T-helper 1 cell treated with Interleukin-12 subunit alpha and Interleukin-12 subunit beta and Interleukin-4 antibody, amounts not matched to agents 30 μg/mL and 1 μg/mL, for 36 hours (primary cell): Measurements from ENCODE around the gene KRTAP4-6.
"Not testable (repeated sequence)": the region's sequence is repeated elsewhere in the genome, so short reads cannot be mapped to it uniquely, and the experiment has no call there.

Source experiments
- H3K27ac Mint-ChIP-seq: one replicate; pipeline ENCODE4 v1.8.0; 2021; ENCODE audit warnings: mild to moderate bottlenecking, mixed read lengths
- H3K27me3 Mint-ChIP-seq: one replicate; pipeline ENCODE4 v1.8.0; 2021; ENCODE audit warnings: low read depth, mixed read lengths
- H3K36me3 Mint-ChIP-seq: one replicate; pipeline ENCODE4 v1.8.0; 2021; ENCODE audit warnings: low read depth, mixed read lengths
- H3K4me1 Mint-ChIP-seq: one replicate; pipeline ENCODE4 v1.8.0; 2021; ENCODE audit warnings: low read depth, mixed read lengths
- H3K4me3 Mint-ChIP-seq: one replicate; pipeline ENCODE4 v1.8.0; 2021; ENCODE audit warnings: mild to moderate bottlenecking, moderate library complexity, mixed read lengths
- H3K9me3 Mint-ChIP-seq: one replicate; pipeline ENCODE4 v1.8.0; 2021; ENCODE audit warnings: mixed read lengths

KRTAP4-6 gene

DNA sequence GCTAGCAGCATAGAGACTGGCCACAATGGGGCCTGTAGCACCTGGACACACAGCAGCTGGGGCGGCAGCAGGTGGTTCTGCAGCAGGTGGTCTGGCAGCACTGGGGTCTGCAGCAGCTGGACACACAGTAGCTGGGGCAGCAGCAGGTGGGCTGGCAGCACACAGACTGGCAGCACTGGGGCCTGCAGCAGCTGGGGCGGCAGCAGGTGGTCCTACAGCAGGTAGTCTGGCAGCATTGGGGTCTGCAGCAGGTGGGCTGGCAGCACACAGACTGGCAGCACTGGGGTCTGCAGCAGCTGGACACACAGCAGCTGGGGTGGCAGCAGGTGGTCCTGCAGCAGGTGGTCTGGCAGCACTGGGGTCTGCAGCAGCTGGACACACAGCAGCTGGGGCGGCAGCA is 19.8 kb upstream of the KRTAP4-6 start:
- not testable (repeated sequence) for H3K36me3 Mint-ChIP-seq, H3K4me3 Mint-ChIP-seq, H3K27ac Mint-ChIP-seq, H3K9me3 Mint-ChIP-seq, H3K4me1 Mint-ChIP-seq
- peaks cover 12% of the 10 kb centered on the region for H3K27me3 Mint-ChIP-seq

DNA sequence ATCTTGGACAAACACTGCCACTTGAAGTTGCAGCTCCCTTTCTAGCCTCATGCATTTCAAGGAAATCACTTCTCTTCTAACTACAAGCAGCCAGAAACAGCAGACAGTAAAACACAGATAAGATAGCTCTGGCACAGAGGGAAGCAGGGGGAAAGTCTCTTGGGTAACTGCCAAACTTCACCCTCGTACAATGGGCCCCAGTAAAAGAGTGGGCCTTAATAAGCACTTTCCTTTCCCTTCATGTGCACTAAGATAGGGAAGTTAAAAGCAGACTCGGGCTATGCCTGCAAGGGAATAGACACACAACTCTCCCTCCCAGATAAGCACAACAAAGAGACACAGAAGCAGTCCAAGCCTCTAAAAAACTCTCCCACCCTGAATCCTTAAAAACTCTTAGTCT is 13.5 kb upstream of the KRTAP4-6 start:
- Mint-ChIP-seq H3K4me1 (no peaks in the 10 kb centered on the region), H3K9me3 (no peaks in the 10 kb centered on the region), H3K36me3 (no peaks in the 10 kb centered on the region), H3K27me3 (peaks cover 15% of the 10 kb centered on the region), H3K4me3 (no peak overlapping the region), H3K27ac (no peak overlapping the region)

DNA sequence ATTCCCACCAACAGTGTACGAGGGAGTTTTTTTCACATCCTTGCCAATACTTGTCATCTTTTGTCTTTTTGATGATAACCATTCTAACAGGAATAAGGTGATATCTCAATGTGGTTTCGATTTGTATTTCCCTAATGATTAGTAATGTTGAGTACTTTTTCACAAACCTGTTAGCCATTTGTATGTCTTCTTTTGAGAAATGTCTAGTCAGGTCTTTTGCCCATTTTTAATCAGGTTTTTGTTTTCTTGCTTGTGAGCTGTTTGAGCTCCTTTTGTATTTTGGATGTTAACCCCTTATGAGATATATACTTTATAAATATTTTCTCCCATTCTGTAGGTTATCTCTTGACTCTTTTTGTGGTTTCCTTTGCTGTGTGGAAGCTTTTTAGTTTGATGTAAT is 11.2 kb upstream of the KRTAP4-6 start:
- H3K36me3 Mint-ChIP-seq: no peaks in the 10 kb centered on the region
- H3K4me3 Mint-ChIP-seq: no peak overlapping the region
- no peak overlapping the region for H3K27ac Mint-ChIP-seq
- H3K27me3 Mint-ChIP-seq: peaks cover 14% of the 10 kb centered on the region
- H3K9me3 Mint-ChIP-seq: no peaks in the 10 kb centered on the region
- H3K4me1 Mint-ChIP-seq: no peaks in the 10 kb centered on the region

DNA sequence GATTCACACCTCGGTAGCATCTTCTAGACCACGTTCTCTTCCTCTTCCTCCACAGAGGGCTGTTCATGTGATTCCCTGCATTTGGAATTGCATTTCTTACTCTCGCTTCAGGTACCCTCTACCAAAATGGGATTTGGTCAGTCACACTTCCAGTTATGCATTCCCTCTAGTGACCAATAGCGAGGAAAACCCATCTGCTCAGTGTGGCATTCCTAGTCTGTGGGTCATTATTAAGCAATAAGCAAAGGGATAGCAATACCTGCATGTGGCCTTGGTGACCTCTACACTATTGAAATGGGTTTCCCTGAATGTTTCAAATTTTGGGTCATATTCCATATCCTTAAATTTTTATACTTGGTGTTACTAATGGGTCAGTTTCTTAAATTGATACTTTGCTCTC is 9.7 kb upstream of the KRTAP4-6 start:
- no peaks in the 10 kb centered on the region for H3K4me1 Mint-ChIP-seq
- no peaks in the 10 kb centered on the region for H3K36me3 Mint-ChIP-seq
- H3K4me3 Mint-ChIP-seq: no peak overlapping the region
- H3K27ac Mint-ChIP-seq: no peak overlapping the region
- H3K9me3 Mint-ChIP-seq: no peaks in the 10 kb centered on the region
- H3K27me3 Mint-ChIP-seq: peaks cover 6% of the 10 kb centered on the region

DNA sequence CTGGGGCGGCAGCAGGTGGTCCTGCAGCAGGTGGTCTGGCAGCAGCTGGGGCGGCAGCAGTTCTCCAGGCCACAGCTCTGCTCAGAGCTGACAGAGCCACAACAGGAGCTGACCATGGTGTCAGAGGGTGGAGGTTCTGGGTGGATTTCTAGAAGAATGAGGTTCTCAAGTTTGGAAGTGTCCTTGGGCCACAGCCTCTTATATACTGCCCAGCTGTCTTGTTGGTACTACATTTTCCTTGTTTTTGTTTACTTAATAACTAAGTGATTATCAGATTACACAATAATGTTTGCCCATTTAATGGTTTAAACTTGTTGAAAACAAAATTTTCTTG is 9.3 kb upstream of the KRTAP4-6 start, which contains the start of gene KRTAP4-5:
Gene KRTAP4-5, minus strand, starts transcription at position 174 of the 334 bp plus-strand sequence. Its CDS starts 58 bp downstream, at position 116.
- no peaks in the 10 kb centered on the region for H3K9me3 Mint-ChIP-seq
- H3K4me1 Mint-ChIP-seq: no peaks in the 10 kb centered on the region
- no peak within 1 kb of the TSS for H3K27ac Mint-ChIP-seq
- H3K4me3 Mint-ChIP-seq: no peak within 1 kb of the TSS
- H3K27me3 Mint-ChIP-seq: peaks cover 7% of the 10 kb centered on the region
- no peaks in the 10 kb centered on the region for H3K36me3 Mint-ChIP-seq

DNA sequence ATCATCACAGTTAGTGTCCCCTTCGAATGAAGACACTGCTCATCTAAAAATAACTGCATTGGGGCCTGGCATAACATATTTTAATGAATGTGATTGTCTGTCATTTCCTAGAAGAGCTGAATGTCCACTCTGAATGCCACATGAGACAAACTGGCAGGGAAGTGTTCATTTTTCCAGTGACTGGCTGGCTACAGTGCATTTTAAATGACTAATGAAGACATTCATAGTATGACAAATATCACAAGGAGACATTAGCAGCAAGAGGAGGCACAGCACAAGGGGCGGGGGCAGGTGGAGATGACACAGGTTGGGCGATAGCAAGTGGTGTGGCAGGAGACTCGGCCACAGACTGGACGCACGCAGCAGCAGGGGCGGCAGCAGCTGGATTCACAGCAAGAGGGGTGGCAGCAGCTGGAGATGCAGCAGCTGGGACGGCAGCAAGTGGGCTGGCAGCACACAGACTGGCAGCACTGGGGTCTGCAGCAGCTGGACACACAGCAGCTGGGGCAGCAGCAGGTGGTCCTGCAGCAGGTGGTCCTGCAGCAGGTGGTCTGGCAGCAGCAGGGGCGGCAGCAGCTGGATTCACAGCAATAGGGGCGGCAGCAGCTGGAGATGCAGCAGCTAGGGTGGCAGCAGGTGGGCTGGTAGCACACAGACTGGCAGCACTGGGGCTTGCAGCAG is 8.8 kb upstream of the KRTAP4-6 start:
- H3K27ac Mint-ChIP-seq, H3K9me3 Mint-ChIP-seq, H3K4me1 Mint-ChIP-seq, H3K36me3 Mint-ChIP-seq, H3K4me3 Mint-ChIP-seq, H3K27me3 Mint-ChIP-seq: not testable (repeated sequence)

DNA sequence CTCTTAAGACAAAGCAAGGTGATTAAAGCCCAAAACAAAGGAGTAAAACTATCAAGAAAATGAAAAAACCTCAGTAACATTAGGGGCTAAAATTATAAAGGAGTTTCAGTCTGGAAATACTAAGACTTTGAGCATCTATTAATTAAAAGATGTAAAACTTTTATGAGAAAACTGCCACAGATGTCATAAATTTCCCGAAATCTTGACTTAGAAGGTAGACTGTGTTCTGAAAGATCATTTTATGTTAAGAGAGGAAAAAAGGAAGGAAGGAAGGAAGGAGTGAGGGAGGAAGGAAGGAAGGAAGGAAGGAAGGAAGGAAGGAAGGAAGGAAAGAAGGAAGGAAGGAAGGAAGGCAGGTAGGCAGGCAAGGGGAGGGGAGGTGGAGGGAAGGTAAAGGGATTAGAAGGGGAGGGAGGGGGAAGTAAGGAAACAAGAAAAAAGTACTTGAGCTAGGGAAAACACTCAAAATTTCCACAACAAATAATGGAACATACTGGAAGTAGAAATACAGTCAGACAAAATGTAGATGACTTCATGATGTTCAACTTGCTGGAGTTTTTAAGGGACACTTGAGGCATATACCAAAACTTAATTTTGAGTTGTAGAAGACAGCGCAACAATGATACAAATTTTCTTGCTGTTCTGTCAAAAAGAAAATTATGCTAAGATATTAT is 7.3 kb upstream of the KRTAP4-6 start:
- H3K4me3 Mint-ChIP-seq: no peak overlapping the region
- no peak overlapping the region for H3K27ac Mint-ChIP-seq
- H3K36me3 Mint-ChIP-seq: no peaks in the 10 kb centered on the region
- no peaks in the 10 kb centered on the region for H3K4me1 Mint-ChIP-seq
- peaks cover 10% of the 10 kb centered on the region for H3K9me3 Mint-ChIP-seq
- H3K27me3 Mint-ChIP-seq: peaks cover 4% of the 10 kb centered on the region

DNA sequence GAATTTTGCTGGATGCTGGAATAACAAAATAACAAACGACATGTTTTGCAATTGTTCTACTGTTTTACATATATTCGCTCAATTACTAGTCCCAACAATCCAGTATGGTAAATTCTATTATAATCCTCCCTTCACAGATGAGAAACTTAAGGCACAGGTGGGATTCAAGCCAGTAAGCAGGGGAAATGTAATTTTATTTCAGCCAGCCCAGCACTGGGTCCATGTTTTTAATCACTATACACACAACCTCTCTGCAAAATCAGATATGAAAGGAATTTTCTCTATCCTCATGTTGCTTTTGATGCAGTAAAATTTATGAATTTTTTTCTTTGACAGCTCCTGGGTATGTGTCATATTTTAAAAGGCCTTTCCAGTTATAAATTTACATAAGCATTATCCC is 4.9 kb upstream of the KRTAP4-6 start:
- peaks cover 4% of the 10 kb centered on the region for H3K27me3 Mint-ChIP-seq
- H3K36me3 Mint-ChIP-seq: no peaks in the 10 kb centered on the region
- H3K4me1 Mint-ChIP-seq: no peaks in the 10 kb centered on the region

DNA sequence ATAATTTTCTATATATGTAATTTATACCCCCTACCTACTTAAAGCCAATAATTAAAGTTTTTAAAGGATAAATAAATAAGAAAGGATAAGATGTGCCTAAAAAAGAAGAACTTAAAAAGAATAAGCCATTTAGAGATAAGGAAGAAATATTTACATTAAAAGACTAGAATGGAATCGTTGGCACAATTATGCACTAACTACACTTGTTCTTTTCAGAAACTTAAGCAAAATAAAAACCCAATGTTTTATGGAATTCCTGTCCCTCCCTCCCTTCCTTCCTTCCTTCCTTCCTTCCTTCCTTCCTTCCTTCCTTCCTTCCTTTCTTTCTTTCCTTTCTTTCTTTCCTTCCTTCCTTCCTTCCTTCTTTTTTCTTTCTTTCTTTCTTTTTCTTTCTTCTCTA is 4.5 kb upstream of the KRTAP4-6 start:
- Mint-ChIP-seq H3K36me3 (no peaks in the 10 kb centered on the region), H3K4me1 (no peaks in the 10 kb centered on the region), H3K9me3 (peaks cover 23% of the 10 kb centered on the region), H3K4me3 (no peak overlapping the region), H3K27ac (no peak overlapping the region), H3K27me3 (peaks cover 4% of the 10 kb centered on the region)

More for the DNA sequence above, 4.9 kb upstream of the KRTAP4-6 start:
- no peak overlapping the region for H3K27ac Mint-ChIP-seq
- peaks cover 23% of the 10 kb centered on the region for H3K9me3 Mint-ChIP-seq
- no peak overlapping the region for H3K4me3 Mint-ChIP-seq

DNA sequence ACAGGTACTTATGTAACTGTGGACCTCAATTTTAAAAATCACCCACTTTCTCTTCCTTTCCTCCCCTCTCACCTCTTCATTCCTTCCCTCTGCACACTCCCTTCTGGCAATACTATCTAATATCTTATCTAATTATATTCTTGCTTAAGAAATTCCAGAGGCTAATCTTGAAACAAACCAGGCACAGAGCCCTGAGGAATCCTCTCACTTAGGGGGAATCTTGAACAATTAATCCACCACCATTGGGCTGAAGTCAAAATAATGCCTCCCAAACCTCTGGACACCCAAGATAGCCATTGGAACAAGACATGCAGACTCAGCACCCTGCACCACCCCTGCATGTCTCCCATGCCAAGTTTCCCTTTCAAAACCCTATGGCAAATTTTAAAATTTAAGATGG is 1.0 kb upstream of the KRTAP4-6 start:
- H3K9me3 Mint-ChIP-seq: peaks cover 31% of the 10 kb centered on the region
- H3K27ac Mint-ChIP-seq: no peak overlapping the region
- H3K4me3 Mint-ChIP-seq: no peak overlapping the region
- H3K36me3 Mint-ChIP-seq: peaks cover 2% of the 10 kb centered on the region
- H3K27me3 Mint-ChIP-seq: peaks cover 4% of the 10 kb centered on the region
- H3K4me1 Mint-ChIP-seq: no peaks in the 10 kb centered on the region

DNA sequence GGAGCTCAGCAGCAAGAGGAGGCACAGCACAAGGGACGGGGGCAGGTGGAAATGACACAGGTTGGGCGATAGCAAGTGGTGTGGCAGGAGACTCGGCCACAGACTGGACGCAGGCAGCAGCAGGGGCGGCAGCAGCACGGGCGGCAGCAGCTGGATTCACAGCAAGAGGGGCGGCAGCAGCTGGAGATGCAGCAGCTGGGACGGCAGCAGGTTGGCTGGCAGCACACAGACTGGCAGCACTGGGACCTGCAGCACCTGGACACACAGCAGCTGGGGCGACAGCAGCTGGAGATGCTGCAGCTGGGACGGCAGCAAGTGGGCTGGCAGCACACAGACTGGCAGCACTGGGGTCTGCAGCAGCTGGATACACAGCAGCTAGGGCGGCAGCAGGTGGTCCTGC is 479 bp downstream of the KRTAP4-6 start:
- not testable (repeated sequence) for H3K36me3 Mint-ChIP-seq, H3K27me3 Mint-ChIP-seq, H3K4me1 Mint-ChIP-seq, H3K4me3 Mint-ChIP-seq, H3K27ac Mint-ChIP-seq
- H3K9me3 Mint-ChIP-seq: peaks cover 31% of the 10 kb centered on the region

DNA sequence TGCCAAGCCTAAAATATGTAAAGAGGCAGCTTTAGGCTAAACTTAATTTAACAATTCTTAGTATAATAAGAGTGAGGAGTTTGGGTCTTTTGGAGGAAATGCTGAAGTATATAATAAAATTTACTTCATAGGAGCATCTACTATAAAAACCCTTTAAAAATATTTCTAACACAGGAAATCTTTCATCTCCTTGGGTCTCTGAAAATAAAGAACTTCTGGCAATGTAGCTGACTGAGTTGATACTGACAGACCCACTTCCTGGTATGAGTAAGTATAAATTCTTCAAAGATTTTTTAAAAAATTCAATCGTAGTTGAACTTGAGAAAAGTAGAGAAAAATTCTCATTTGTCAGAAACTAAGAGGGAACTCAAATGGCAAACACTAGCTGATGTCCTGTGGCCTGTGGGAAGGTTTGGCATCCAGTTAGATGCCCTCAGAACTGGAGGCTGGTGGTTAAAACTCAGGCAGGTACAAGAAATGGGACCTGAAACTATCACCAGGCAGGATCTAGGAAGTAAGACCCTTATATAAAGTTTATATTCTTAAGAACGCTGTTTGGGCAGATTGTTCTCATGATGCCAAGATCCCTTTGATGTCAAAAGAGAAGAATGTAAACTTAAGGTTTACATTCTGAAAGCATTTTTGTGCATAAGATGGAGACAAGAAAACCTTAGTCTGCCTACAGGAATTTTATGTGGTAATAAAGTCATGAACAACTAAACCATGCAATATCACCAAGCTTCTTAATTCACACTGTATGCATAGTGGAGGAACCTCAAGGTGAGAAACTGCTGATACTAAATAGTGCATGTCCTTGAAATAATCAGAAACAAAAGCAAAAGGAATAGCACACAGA is 6.2 kb downstream of the KRTAP4-6 start:
- no peak overlapping the region for H3K27ac Mint-ChIP-seq
- H3K27me3 Mint-ChIP-seq: peaks cover 2% of the 10 kb centered on the region
- peaks cover 4% of the 10 kb centered on the region for H3K9me3 Mint-ChIP-seq
- H3K4me3 Mint-ChIP-seq: no peak overlapping the region
- H3K36me3 Mint-ChIP-seq: no peaks in the 10 kb centered on the region
- H3K4me1 Mint-ChIP-seq: no peaks in the 10 kb centered on the region

DNA sequence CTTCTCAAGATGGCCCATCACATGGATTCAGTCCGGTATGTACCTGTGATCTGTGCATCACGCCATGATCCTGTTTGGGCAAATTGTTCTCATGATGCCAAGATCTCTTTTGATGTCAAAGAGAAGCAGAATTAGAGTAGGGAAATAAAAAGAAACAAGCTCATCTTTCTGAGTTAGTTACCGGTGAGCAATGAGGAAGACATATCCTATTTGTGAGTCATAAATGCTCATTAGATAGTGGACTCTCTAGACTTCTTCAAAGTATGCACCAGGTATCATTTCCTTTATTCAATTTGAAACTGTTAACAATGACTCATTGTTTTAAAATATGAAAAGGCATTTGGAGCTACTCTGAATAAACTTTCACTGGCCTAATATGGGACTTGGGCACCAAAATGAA is 8.4 kb downstream of the KRTAP4-6 start:
- no peak overlapping the region for H3K27ac Mint-ChIP-seq
- no peaks in the 10 kb centered on the region for H3K36me3 Mint-ChIP-seq
- no peak overlapping the region for H3K4me3 Mint-ChIP-seq
- no peaks in the 10 kb centered on the region for H3K9me3 Mint-ChIP-seq
- no peaks in the 10 kb centered on the region for H3K4me1 Mint-ChIP-seq
- H3K27me3 Mint-ChIP-seq: peaks cover 5% of the 10 kb centered on the region

DNA sequence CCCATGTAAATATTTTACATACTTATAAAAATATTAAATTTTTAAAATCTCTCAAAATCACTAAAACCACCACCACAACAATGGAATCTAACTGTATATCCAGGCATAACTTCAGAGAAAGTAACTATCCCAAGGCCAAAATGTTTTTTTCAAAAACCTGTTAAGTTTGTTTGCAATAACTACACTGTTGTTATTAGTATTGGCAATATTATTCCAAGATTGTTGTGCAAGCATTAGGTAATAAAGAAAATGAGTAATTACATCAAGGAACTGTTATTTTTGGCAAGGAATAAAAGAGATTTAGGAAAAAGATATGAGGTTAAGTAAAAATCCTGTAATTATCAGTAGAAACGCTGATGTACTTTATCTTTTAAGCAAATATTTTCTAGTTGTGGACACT is 13.0 kb downstream of the KRTAP4-6 start:
- Mint-ChIP-seq H3K4me1 (no peaks in the 10 kb centered on the region), H3K27me3 (peaks cover 19% of the 10 kb centered on the region), H3K4me3 (no peak overlapping the region), H3K27ac (no peak overlapping the region), H3K36me3 (no peaks in the 10 kb centered on the region), H3K9me3 (peaks cover 4% of the 10 kb centered on the region)

DNA sequence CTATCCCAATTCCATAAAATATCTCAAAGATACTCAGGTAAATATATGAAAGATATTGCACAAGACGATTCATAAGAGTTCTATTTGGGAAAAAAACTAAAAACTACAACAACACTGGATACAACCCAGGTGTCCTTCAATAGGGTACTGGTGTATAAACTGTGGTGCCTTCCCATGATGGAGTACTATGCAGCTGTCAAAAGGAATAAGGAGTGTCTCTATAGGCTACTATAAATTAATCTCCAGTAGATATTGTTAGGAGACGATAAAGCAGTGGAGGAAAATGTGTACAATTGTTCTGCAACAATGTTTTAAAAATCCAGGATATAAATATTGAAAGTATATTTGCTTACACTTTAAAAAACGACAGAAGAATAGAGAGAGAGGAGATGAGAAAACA is 13.9 kb downstream of the KRTAP4-6 start:
- H3K27me3 Mint-ChIP-seq: peaks cover 19% of the 10 kb centered on the region
- H3K9me3 Mint-ChIP-seq: peaks cover 5% of the 10 kb centered on the region
- no peak overlapping the region for H3K27ac Mint-ChIP-seq
- H3K4me3 Mint-ChIP-seq: no peak overlapping the region
- no peaks in the 10 kb centered on the region for H3K4me1 Mint-ChIP-seq
- no peaks in the 10 kb centered on the region for H3K36me3 Mint-ChIP-seq
